Right lobe of liver (tissue), 4 donors: ENCODE measurements around the gene C3.
A peak's percentile ranks its signal among the peaks of the same experiment; 100 is the strongest.
"Not testable (repeated sequence)": the region's sequence is repeated elsewhere in the genome, so short reads cannot be mapped to it uniquely, and the experiment has no call there.

ENCODE experiments used
- CTCF ChIP-seq, 4 donors: fragments of 200-600 bp in 3 of 4; fragments of 450-650 bp in 1 of 4; IDR thresholded peaks; one replicate each; pipeline versions ENCODE4 v1.5.1 to v1.8.0; 2016 to 2022; ENCODE audit warnings: antibody characterized with exemption in 4 of 4, mild to moderate bottlenecking in 2 of 4
- POLR2A ChIP-seq: fragments of 450-650 bp; IDR thresholded peaks from one replicate; pipeline ENCODE4 v1.6.1; 2017; ENCODE audit warnings: antibody characterized with exemption, mild to moderate bottlenecking
- donor health status: DM: no; HTN: no; CAD: no.
- donor health status: DM: no; HTN: no; CAD: no.
- donor health status: DM: no; HTN: yes; CAD: no.

DNA sequence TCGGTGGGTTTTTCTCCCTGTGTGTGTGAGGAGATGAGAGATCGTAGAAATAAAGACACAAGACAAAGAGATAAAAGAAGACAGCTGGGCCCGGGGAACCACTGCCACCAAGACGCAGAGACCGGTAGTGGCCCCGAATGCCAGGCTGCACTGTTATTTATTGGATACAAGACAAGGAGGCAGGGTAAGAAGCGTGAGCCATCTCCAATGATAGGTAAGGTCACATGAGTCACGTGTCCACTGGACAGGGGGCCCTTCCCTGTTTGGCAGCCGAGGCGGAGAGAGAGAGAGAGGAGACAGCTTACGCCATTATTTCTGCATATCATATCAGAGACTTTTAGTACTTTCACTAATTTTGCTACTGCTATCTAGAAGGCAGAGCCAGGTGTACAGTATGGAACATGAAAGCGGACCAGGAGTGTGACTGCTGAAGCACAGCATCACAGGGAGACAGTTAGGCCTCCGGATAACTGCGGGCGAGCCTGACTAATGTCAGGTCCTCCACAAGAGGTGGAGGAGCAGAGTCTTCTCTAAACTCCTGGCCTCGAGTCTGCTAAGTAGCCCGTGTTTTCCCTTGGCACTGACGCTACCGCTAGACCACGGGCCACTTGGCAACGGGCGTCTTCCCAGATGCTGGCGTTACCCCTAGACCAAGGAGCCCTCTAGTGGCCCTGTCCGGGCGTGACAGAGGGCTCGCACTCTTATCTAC lies 87.5 kb downstream of the C3 start:
- not testable (repeated sequence) for TF ChIP-seq POLR2A
- peak; percentile 62 to 80 (median 76) for TF ChIP-seq CTCF (IDR thresholded peaks at IDR 0.05)
